ENCODE measurements around the gene RRP15. TPM values are rescaled to one million over a fixed set of nuclear protein-coding genes. Genes with fewer than 3 reads are reported as not detected.

The RRP15 gene
- total and polyA plus RNA-seq, 9 of the 15 experiments (the other 6 are each of a cell fraction or from before 2014, with no cell fraction given) = 9.5 to 58.1 (median 29.3) TPM

- 0 out of 2 replicates have a peak, but pooled peaks have one; percentile 62 for TF ChIP-seq ZNF707 (CRISPR knock-in tag; conservative IDR thresholded peaks at IDR 0.05)
- TF ChIP-seq ELK1 (CRISPR knock-in tag; IDR thresholded peaks at IDR 0.05) = no peak
- TF ChIP-seq SUPT5H (IDR thresholded peaks at IDR 0.05) = no peak
- no peak for TF ChIP-seq SRSF9 (IDR thresholded peaks at IDR 0.05; ENCODE audit: borderline replicate concordance, low read depth, low read length)
- TF ChIP-seq MYBL2 (IDR thresholded peaks at IDR 0.05; ENCODE audit: low read depth) = no peak
- TF ChIP-seq MYBL2 (CRISPR knock-in tag; IDR thresholded peaks at IDR 0.05; ENCODE audit: borderline replicate concordance) = no peak
- peak; percentile 71 for TF ChIP-seq BHLHE40 (IDR thresholded peaks at IDR 0.05; ENCODE audit: low read length)
- TF ChIP-seq ETS1 (conservative IDR thresholded peaks at IDR 0.05; ENCODE audit: control insufficient read depth, low read depth, low read length) = no peak
- no peak for TF ChIP-seq ZNF23 (CRISPR knock-in tag; IDR thresholded peaks at IDR 0.05)
- TF ChIP-seq ZNF766 (CRISPR knock-in tag; conservative IDR thresholded peaks at IDR 0.05) = peak; percentile 75
- no peak for TF ChIP-seq DDX20 (tag; IDR thresholded peaks at IDR 0.05; ENCODE audit: low read depth)
- TF ChIP-seq ZBTB5 (IDR thresholded peaks at IDR 0.05) = no peak
- TF ChIP-seq RB1 (IDR thresholded peaks at IDR 0.05; ENCODE audit: low read depth) = no peak
- TF ChIP-seq BRCA1 (IDR thresholded peaks at IDR 0.05) = no peak
- TF ChIP-seq BRCA1 (CRISPR knock-in tag; IDR thresholded peaks at IDR 0.05) = no peak
- no peak for TF ChIP-seq BDP1 (IDR thresholded peaks at IDR 0.05; ENCODE audit: insufficient read depth, insufficient read length)
- TF ChIP-seq FOXA3 (CRISPR knock-in tag; conservative IDR thresholded peaks at IDR 0.05 in 1 of 2, IDR thresholded peaks at IDR 0.05 in 1 of 2) = no peak
- TF ChIP-seq HNRNPL (IDR thresholded peaks at IDR 0.05; ENCODE audit: low read depth, low read length) = no peak
- no peak for TF ChIP-seq ERF (CRISPR knock-in tag; IDR thresholded peaks at IDR 0.05)
- peak; percentile 44 for TF ChIP-seq E2F8 (IDR thresholded peaks at IDR 0.05; ENCODE audit: low read depth, partially characterized antibody)
- TF ChIP-seq GTF2F1 (IDR thresholded peaks at IDR 0.05; ENCODE audit: low read depth, low read length) = no peak
- no peak for TF ChIP-seq MCM3 (IDR thresholded peaks at IDR 0.05)
- TF ChIP-seq HNRNPLL (IDR thresholded peaks at IDR 0.05; ENCODE audit: low read depth, low read length, poor library complexity, severe bottlenecking) = no peak
These were observed 19.4 kb downstream of the RRP15 start (continued) for GRCh38 chr1:218304281-218305039.

All from K562 (cell line).